ENCODE data around the gene MVB12B.
A peak's percentile ranks its signal among the peaks of the same experiment; 100 is the strongest.

- TF ChIP-seq CTCF (IDR thresholded peaks at IDR 0.05) (peak; percentile 28), ZFX (IDR thresholded peaks at IDR 0.05; ENCODE audit: borderline replicate concordance) (no peak)
These were observed 59.5 kb downstream of the MVB12B start for GRCh38 chr9:126386088-126386487.

Measured in 22Rv1 (cell line).